ENCODE measurements around the gene MME. TPM values are rescaled to one million over a fixed set of nuclear protein-coding genes. Genes with fewer than 3 reads are reported as not detected.

The MME gene
- total RNA-seq, 1 experiment from 2014 or later = 23.9 TPM

GRCh38 chr3:155231792-155232191, 151.7 kb downstream of the MME start:
- ATAC-seq = no peak
- no peaks in the 10 kb centered on the region for H3K4me1 Mint-ChIP-seq

GRCh38 chr3:155232605-155233004, 152.5 kb downstream of the MME start:
- Mint-ChIP-seq H3K27ac (no peak overlapping the region), H3K4me3 (no peak overlapping the region), H3K4me1 (no peaks in the 10 kb centered on the region), H3K36me3 (peaks cover 7% of the 10 kb centered on the region; the same call in 1 of the 2 replicates), H3K27me3 (ENCODE audit: low read depth) (no peaks in the 10 kb centered on the region), H3K9me3 (peaks cover 28% of the 10 kb centered on the region)
- no peak for TF ChIP-seq ZMAT4 (CRISPR knock-in tag; IDR thresholded peaks at IDR 0.05)
- TF ChIP-seq MAX (CRISPR knock-in tag; IDR thresholded peaks at IDR 0.05) = no peak
- no peak for TF ChIP-seq NFE2L1 (CRISPR knock-in tag; IDR thresholded peaks at IDR 0.05)
- TF ChIP-seq STAT6 (CRISPR knock-in tag; conservative IDR thresholded peaks at IDR 0.05; ENCODE audit: low read depth) = no peak
- no peak for TF ChIP-seq ZBTB43 (CRISPR knock-in tag; IDR thresholded peaks at IDR 0.05)
- no peak for TF ChIP-seq ZNF138 (CRISPR knock-in tag; conservative IDR thresholded peaks at IDR 0.05)
- TF ChIP-seq NR3C1 (CRISPR knock-in tag; conservative IDR thresholded peaks at IDR 0.05; ENCODE audit: low read depth) = no peak
- TF ChIP-seq ARID4B (CRISPR knock-in tag; IDR thresholded peaks at IDR 0.05; ENCODE audit: borderline replicate concordance) = no peak
- POLR2A ChIA-PET = no interaction called here
- CTCF ChIA-PET = interaction anchor here (1.3 kb wide), 1 partner anchor 778 kb away, joined by 3 read pairs; no protein-coding TSS in a partner anchor
- ATAC-seq (no peak), DNase-seq (ENCODE audit: low spot score) (no peak)

More at GRCh38 chr3:155231792-155232191, 151.7 kb downstream of the MME start:
- Mint-ChIP-seq H3K36me3 (peaks cover 9% of the 10 kb centered on the region; the same call in 1 of the 2 replicates), H3K27me3 (ENCODE audit: low read depth) (no peaks in the 10 kb centered on the region), H3K27ac (no peak overlapping the region), H3K9me3 (peaks cover 20% of the 10 kb centered on the region), H3K4me3 (no peak overlapping the region)
- ChIA-PET POLR2A (no interaction called here), CTCF (no interaction called here)
- TF ChIP-seq GTF2I (CRISPR knock-in tag; conservative IDR thresholded peaks at IDR 0.05) (no peak), NFE2L1 (CRISPR knock-in tag; IDR thresholded peaks at IDR 0.05) (no peak), NR1H2 (CRISPR knock-in tag; IDR thresholded peaks at IDR 0.05) (no peak), USF2 (CRISPR knock-in tag; IDR thresholded peaks at IDR 0.05) (no peak), CBFB (CRISPR knock-in tag; IDR thresholded peaks at IDR 0.05; ENCODE audit: low read depth) (no peak), ZNF671 (CRISPR knock-in tag; IDR thresholded peaks at IDR 0.05) (no peak), NFATC4 (CRISPR knock-in tag; IDR thresholded peaks at IDR 0.05) (no peak), MYBL2 (CRISPR knock-in tag; IDR thresholded peaks at IDR 0.05) (no peak), GABPB1 (CRISPR knock-in tag; IDR thresholded peaks at IDR 0.05) (no peak)
- DNase-seq (ENCODE audit: low spot score) = no peak

Measured in WTC11 (cell line).